Liver (tissue), 9 donors: Measurements from ENCODE around the gene DNPEP. TPM values are rescaled to one million over a fixed set of nuclear protein-coding genes. Genes with fewer than 3 reads are reported as not detected.

Experiments
- DNase-seq: peaks from one replicate; pipeline ENCODE4 v3.0.0-alpha.2; 2017; ENCODE audit warnings: low spot score
- H3K27ac ChIP-seq, 2 donors: one replicate each; pipeline ENCODE4 v1.7.0; 2013; ENCODE audit warnings: inconsistent platforms in 2 of 2, low read length in 2 of 2, control low read depth in 1 of 2, low read depth in 1 of 2, mild to moderate bottlenecking in 1 of 2
- H3K27me3 ChIP-seq, 4 donors: one replicate each; pipeline versions ENCODE4 v1.6.1 to v1.7.0; 2013; ENCODE audit warnings: low read length in 3 of 4, inconsistent platforms in 1 of 4, mild to moderate bottlenecking in 1 of 4, moderate library complexity in 1 of 4; ENCODE audit not compliant: control insufficient read depth in 4 of 4, insufficient read depth in 4 of 4
- H3K36me3 ChIP-seq, 4 donors: one replicate each; pipeline versions ENCODE4 v1.6.1 to v1.7.0; 2013; ENCODE audit warnings: low read length in 3 of 4, mild to moderate bottlenecking in 3 of 4, low read depth in 1 of 4, moderate library complexity in 1 of 4; ENCODE audit not compliant: control insufficient read depth in 4 of 4, insufficient read depth in 3 of 4
- H3K4me1 ChIP-seq, 4 donors: one replicate each; pipeline versions ENCODE4 v1.6.1 to v1.7.0; 2013; ENCODE audit warnings: low read length in 3 of 4, mild to moderate bottlenecking in 3 of 4, moderate library complexity in 1 of 4; ENCODE audit not compliant: control insufficient read depth in 4 of 4, insufficient read depth in 4 of 4
- H3K4me3 ChIP-seq, 3 donors: one replicate each; pipeline versions ENCODE4 v1.6.1 to v1.7.0; 2013; ENCODE audit warnings: low read length in 3 of 3, control low read depth in 1 of 3, low read depth in 1 of 3, mild to moderate bottlenecking in 1 of 3
- H3K9ac ChIP-seq, 2 donors: one replicate each; pipeline ENCODE4 v1.7.0; 2013; ENCODE audit warnings: low read length in 2 of 2, mild to moderate bottlenecking in 2 of 2, moderate library complexity in 2 of 2, control low read depth in 1 of 2, low read depth in 1 of 2
- H3K9me3 ChIP-seq, 4 donors: one replicate each; pipeline versions ENCODE4 v1.6.1 to v1.7.0; 2013; ENCODE audit warnings: low read length in 3 of 4; ENCODE audit not compliant: control insufficient read depth in 4 of 4
- ATF3 ChIP-seq: IDR thresholded peaks from 2 replicates; pipeline ENCODE4 v1.6.1; 2016; ENCODE audit warnings: antibody characterized with exemption
- CTCF ChIP-seq: fragments of 150-350 bp; IDR thresholded peaks from 2 replicates; pipeline ENCODE4 v1.5.1; 2017; ENCODE audit warnings: improper control_type of control experiment, low read depth, low read length; ENCODE audit not compliant: missing input control
- FOXA1 ChIP-seq: IDR thresholded peaks from 2 replicates; pipeline ENCODE4 v1.6.1; 2016; ENCODE audit warnings: antibody characterized with exemption
- FOXA2 ChIP-seq: IDR thresholded peaks from 2 replicates; pipeline ENCODE4 v1.6.1; 2016; ENCODE audit warnings: antibody characterized with exemption
- GABPA ChIP-seq, 2 donors: IDR thresholded peaks in 1 of 2; conservative IDR thresholded peaks in 1 of 2; 2 replicates each; pipeline ENCODE4 v1.6.1; 2016; ENCODE audit warnings: antibody characterized with exemption in 2 of 2, mild to moderate bottlenecking in 1 of 2, moderate library complexity in 1 of 2
- HNF4A ChIP-seq, 2 donors: conservative IDR thresholded peaks; 2 replicates each; pipeline ENCODE4 v1.6.1; 2016; ENCODE audit warnings: antibody characterized with exemption in 2 of 2, mild to moderate bottlenecking in 2 of 2
- HNF4G ChIP-seq: IDR thresholded peaks from 2 replicates; pipeline ENCODE4 v1.6.1; 2016; ENCODE audit warnings: antibody characterized with exemption
- JUND ChIP-seq, 2 donors: IDR thresholded peaks; 2 replicates each; pipeline ENCODE4 v1.6.1; 2016; ENCODE audit warnings: antibody characterized with exemption in 2 of 2
- MAX ChIP-seq: IDR thresholded peaks from 2 replicates; pipeline ENCODE4 v1.6.1; 2016; ENCODE audit warnings: antibody characterized with exemption
- NR2F2 ChIP-seq: IDR thresholded peaks from 2 replicates; pipeline ENCODE4 v1.6.1; 2016; ENCODE audit warnings: antibody characterized with exemption
- RAD21 ChIP-seq, 2 donors: IDR thresholded peaks; 2 replicates each; pipeline ENCODE4 v1.6.1; 2016; ENCODE audit warnings: antibody characterized with exemption in 2 of 2, mild to moderate bottlenecking in 2 of 2
- REST ChIP-seq: IDR thresholded peaks from 2 replicates; pipeline ENCODE4 v1.6.1; 2016; ENCODE audit warnings: antibody characterized with exemption, mild to moderate bottlenecking
- RXRA ChIP-seq, 2 donors: IDR thresholded peaks; 2 replicates each; pipeline ENCODE4 v1.6.1; 2017 to 2018; ENCODE audit warnings: antibody characterized with exemption in 2 of 2, mild to moderate bottlenecking in 1 of 2
- SP1 ChIP-seq: IDR thresholded peaks from 2 replicates; pipeline ENCODE4 v1.6.1; 2018; ENCODE audit warnings: antibody characterized with exemption, mild to moderate bottlenecking
- YY1 ChIP-seq: IDR thresholded peaks from 2 replicates; pipeline ENCODE4 v1.6.1; 2016; ENCODE audit warnings: antibody characterized with exemption, mild to moderate bottlenecking
- ZBTB33 ChIP-seq: IDR thresholded peaks from 2 replicates; pipeline ENCODE4 v1.6.1; 2016; ENCODE audit warnings: antibody characterized with exemption
- WGBS: extraction: QIAGEN DNeasy Blood & Tissue Kit; methylation state at CpG from one replicate; pipeline ENCODE4 v1.1.7; 2013; 5-methylcytosine and 5-hydroxymethylcytosine counted together
- polyA plus RNA-seq, 2 donors: library from polyadenylated mRNA; stranded (reverse) in 1 of 2; unstranded in 1 of 2; fragments of 200-250 nt in 1 of 2; fragments of >200 nt in 1 of 2; fragmentation: Nextera tagmentation in 1 of 2; extraction: Ambion mirVana in 1 of 2; gene quantifications; one replicate each; pipeline versions ENCODE4 v1.2.1 to v1.2.3, GENCODE V29; 2013 to 2015
- total RNA-seq, 2 donors: library from RNA; depleted of rRNA; stranded (reverse); fragments of >200 nt; gene quantifications; one replicate each; pipeline ENCODE4 v1.2.3, GENCODE V29; 2014
- donor health status: healthy.
- donor health status: healthy.
- donor health status: healthy.
- donor health status: healthy.
- donor health status: healthy.

Gene DNPEP
- total and polyA plus RNA-seq, 4 donors, result 25.8 to 58.4 (median 45.8) TPM

GRCh38 chr2:219419012-219419324 lies 31.3 kb upstream of the DNPEP start:
- WGBS, result 46% methylated on average over 12 of the region's 12 CpGs
- H3K27ac ChIP-seq, result no peak overlapping the region
- H3K4me1 ChIP-seq, result peaks cover 0 to 9% (median 3%) of the 10 kb centered on the region in 4 donors
- TF ChIP-seq YY1 (no peak), REST (no peak), MAX (no peak), FOXA1 (no peak), ZBTB33 (no peak), RXRA (IDR thresholded peaks at IDR 0.05) (no peak), HNF4A (conservative IDR thresholded peaks at IDR 0.05) (no peak), ATF3 (no peak), JUND (IDR thresholded peaks at IDR 0.05) (no peak), HNF4G (no peak), RAD21 (IDR thresholded peaks at IDR 0.05) (no peak), NR2F2 (no peak), GABPA (IDR thresholded peaks at IDR 0.05 in 1 of 2, conservative IDR thresholded peaks at IDR 0.05 in 1 of 2) (no peak), FOXA2 (no peak), CTCF (no peak), SP1 (no peak)
- peaks cover 0 to 6% (median 1%) of the 10 kb centered on the region in 4 donors for H3K27me3 ChIP-seq
- H3K9me3 ChIP-seq, result no peaks in the 10 kb centered on the region
- H3K9ac ChIP-seq, result no peak overlapping the region
- H3K36me3 ChIP-seq, result no peaks in the 10 kb centered on the region
- no peak for DNase-seq
- no peak overlapping the region for H3K4me3 ChIP-seq
